Measurements from ENCODE around the gene CAAP1.

DNA sequence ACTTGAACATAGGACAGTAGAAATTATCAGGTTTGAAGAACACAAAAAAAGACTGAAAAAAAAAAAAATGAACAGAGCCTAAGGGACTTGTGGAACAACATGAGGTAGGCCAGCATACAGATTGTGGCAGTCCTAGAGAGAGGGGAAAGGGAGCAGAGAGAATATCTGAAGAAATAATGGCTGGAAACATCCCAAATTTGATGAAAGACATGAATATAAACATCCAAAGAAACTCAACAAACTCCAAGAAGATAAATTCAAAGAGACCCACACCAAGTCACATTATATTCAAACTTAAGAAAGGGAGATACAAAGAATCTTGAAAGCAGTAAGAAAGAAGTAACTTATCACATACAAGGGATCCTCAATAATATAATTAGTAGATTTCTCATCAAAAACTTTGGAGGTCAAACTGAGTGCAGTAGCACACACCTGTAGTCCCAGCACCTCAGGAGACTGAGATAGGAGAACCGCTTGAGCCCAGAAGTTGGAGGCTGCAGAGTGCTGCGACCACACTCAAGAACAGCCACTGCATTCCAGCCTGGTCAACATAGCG lies 45.3 kb upstream of the CAAP1 start:
- TF ChIP-seq RAD21 (IDR thresholded peaks at IDR 0.05), result no peak
- TF ChIP-seq JUND (IDR thresholded peaks at IDR 0.05), result no peak
- no peak for TF ChIP-seq HNF4A (conservative IDR thresholded peaks at IDR 0.05)
- TF ChIP-seq CTCF (IDR thresholded peaks at IDR 0.05; ENCODE audit: low read depth, low read length, missing input control), result no peak
- TF ChIP-seq, protein P1, sequence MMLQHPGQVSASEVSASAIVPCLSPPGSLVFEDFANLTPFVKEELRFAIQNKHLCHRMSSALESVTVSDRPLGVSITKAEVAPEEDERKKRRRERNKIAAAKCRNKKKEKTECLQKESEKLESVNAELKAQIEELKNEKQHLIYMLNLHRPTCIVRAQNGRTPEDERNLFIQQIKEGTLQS (IDR thresholded peaks at IDR 0.05), result no peak
- TF ChIP-seq, protein P2, sequence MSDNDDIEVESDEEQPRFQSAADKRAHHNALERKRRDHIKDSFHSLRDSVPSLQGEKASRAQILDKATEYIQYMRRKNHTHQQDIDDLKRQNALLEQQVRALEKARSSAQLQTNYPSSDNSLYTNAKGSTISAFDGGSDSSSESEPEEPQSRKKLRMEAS (IDR thresholded peaks at IDR 0.05), result no peak
- TF ChIP-seq FOXA1 (IDR thresholded peaks at IDR 0.05), result no peak
- no peak for TF ChIP-seq NR2F2 (IDR thresholded peaks at IDR 0.05)

Data from liver (tissue), 3 donors.